Activated CD4-positive, alpha-beta T cell treated with anti-CD3 and anti-CD28 coated beads, Interleukin-2, amount 50 U/mL, for 4 hours (primary cell): Measurements from ENCODE around the gene NKTR.

ENCODE experiments used
- DNase-seq, 2 experiments: peaks; one replicate each; pipeline ENCODE4 v3.0.0-alpha.2; 2020

The NKTR gene

DNA sequence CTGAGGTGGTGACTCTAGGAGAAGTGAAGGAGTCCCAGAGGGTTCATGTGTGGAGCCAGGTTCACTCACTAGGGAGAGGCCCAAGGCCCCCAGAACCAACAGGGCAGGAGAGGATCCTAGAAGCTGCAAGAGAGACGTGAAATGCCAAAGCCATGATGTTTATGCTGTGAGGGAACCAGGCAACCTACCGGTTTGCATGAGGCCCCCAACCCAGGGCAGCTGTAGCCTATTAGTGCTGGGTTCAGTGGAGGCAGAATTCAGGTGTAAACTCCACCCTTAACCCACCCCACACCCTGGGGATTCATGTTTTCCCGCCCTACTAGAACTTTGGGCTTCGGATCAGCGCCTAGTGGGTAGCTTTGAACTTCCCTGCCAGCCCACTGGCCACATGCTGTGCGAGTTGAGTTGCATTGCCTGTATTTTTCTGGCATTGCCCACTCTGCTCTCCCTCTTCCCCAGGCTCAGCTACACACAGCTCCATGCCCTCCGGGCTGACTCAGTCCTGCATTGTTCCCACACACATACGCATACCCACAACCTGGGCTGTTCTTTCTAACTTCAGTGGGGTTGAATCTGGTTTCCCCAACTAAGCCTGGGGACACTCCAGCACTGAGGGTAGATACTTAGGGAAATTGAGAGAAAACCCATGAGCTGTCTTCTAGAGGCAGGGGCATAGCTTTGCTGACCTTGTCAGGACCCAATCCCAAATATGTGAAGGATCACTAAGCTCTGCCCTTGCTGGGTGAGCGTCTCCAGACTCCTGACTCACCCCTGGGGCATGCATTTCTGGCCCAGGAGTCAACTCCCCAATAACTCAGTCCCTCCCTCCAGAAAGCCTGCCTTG, 51.0 kb downstream of the NKTR start:
- DNase-seq = no peak

DNA sequence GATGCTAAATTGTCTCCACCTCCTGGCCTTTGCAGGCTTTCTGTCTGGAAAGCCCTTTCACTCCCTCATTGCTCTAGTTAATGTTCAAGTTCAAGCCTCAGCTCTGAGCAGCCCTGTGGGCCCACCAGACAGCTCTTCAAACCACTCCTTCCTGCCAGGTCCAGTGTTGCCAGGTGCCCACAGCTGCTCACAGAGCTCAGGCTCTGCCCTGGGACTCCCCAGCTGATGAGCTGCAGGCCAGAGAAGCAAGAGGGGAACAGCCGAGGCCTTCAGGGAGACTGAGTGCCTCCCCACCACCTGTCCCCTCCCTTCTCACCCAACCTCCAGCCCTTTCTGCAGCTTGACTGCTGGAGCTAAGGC, 51.7 kb downstream of the NKTR start:
- no peak for DNase-seq

DNA sequence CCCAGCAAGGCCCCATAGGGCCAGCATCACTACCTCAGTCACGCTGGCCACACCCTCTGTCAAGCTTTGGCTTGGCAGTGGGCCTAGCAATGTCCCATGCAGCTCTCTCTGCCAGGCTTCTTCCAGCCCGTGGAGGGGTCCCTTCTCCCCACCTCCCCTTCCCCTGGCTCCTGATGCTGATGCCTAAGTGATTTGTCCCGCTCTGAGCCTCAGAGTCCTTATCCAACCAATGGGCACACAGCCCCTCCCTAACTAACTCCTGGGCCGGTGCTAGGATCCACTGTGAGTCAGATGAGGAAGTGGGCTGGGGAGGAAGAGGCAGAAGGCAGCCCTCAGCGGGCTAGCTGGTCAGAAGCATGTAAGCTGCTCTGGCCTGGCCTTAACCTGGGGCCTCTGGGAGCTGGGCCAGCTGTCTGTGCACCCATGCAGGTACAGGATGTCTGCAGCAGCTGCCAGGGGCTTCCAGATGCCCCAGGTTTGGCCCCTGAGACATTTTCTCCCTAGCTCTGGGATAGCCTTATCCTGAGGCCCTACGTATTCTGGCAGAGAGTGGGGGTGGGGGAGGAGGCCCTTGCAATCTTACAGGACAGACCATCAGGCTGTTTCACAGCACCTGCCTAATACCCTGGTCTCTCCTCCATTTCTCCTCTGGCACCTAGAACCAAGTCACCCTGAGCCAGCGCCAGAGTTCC, 52.3 kb downstream of the NKTR start:
- no peak for DNase-seq

DNA sequence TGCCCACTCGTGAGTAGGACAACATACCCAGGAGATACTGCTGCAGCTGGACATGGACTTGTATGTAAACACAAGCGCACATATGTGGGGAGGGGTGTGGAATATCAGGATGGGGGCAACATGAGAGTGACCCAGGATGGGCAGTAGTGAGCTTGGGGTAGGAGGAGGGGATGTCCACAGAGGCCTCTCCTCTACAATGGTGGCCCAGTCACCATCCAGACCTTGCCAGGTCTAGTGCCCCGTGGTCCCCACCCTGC, 52.7 kb downstream of the NKTR start:
- DNase-seq = no peak

DNA sequence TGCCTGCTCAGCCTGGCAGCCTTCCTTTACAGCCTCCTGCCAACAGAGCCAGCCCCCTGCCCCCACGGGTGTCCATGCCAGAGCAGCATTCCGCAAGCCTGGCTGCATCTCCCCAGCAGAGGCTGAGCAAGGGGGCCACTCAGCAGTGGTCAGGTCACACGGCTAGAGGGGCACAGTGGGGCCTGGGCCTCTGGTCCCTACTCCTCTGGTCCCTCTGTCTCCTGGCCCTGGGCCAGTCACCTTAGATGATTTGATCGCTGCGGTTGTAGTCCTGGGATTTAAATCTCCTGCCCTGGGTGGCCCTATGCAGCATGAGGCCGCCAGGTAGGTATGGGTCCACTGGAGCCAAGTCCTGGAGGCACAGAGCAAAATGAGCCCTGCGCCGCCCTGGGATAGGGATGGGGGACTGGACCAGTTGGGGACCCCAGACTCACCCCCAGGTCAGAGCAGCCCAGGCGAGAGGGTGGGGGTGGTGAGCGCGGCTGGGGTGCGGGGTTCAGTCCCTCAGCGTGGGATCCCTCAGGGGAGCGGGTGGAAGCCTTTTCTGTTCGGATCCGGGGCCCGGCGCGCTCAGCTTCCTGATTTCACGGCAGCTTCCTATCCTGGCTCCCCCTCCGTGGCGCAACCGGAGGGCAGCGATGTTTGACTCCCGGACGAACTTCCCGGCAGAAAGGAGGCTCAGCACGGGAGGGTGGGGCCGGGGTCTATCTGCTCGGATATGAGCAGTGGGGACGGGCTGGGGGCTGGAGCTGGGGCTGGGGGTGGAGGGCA, 53.3 kb downstream of the NKTR start, which contains the start of gene ZBTB47:
Gene ZBTB47, plus strand, starts transcription at position 138 of the 771 bp plus-strand sequence. CDS start 4,659 bp downstream, outside the sequence.
- DNase-seq = no peak

DNA sequence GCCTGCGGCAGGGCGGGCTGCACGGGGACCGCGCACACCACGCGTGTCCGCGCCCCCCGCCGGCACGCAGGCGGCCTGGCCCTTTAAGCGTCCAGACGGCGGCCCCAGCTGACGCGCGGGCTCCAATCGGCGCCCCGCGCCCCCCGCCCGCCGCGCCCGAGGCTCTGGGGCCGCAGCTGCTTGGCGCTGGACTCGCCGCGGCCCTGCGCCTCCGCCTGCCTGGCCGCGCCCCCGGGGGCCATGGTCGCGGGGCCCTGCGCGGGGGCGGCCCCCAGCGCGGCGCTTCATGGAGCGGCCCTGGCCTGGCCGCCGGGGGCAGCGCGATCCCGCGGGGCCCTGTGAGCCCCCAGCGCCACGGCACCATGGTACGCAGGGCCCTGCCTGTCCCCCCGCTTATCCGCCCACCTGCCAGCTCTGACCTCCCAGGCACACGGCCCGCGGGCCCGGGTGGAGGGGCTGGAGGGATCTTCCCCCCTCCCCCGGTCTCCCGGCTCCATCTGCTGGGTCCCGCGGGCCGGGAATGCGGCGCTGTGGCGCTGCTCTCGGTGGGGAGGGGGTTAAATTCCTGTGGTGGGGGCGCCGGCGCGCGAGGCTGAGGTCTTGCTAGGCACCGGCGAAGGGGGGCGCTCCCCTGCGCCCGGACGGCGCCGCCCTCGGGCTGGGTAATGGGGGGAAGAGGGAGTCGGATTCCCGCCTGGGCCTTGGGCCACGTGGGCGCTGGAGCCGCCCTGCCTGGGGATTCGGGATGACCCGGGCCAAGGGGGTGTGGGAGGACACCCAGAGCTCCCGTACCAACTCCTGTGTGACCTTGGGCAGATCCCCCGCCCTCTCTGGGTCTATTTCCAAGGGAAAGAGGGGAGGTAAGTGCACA, 54.1 kb downstream of the NKTR start:
- DNase-seq = no peak

DNA sequence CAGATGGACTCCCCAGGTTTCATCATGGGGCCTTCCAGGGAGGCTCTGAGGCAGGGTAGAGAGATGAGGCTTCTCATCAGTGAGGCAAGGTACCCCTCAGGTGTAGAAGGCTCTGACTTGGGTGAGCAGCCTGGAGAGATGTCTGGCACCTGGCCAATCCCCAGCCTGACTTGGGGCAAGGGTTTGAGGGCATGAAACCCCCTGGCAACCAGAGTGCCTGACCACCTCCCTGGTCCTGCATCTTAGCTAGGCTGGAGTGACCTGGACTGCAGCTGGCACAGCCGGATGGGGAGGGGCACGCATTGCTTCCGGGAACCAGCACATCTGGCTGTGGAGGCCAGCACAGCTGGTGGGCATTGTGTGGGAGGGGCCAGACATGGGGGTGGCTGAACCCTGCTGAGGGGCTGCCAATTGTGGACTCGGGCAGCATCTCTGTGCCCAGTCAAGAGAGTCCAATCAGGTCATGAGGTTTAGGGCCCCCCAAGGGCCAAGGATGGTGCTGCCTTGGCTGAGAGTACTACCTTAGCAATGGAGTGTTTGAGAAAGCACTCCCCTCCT, 54.9 kb downstream of the NKTR start:
- no peak for DNase-seq

DNA sequence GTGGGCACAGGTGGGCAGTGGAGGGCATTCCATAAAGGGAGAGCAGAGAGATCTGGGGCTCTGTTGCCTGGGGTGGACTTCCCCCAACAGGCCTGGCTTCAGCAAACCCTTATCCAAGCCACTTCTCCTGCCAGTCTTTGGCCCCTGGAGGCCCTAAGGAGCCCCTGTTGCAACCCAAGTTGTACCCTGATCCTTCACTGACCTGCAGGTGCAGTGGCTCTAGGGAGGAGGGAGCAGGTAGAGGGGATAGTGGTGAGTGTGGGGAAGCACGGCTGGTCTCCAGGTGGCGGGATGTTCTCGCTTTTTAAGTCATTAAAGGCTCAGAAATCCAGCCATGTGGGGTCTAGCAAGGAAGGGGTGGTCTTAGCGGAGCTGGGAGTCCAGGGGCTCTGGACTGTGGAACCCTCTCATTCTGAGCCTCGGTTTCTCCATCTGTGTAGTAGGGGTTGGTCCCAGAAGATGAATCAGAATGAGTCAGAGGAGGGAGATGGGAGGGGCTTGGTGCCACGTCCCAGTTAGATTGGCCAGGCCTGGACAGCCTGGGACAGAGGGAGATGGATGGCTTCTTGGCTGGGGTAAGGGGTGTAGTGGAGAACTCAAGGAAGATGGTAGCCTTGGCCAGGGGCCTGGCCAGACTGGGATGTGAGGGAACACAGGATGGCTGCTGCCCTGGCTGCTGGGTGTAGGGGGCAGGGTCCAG, 55.6 kb downstream of the NKTR start:
- DNase-seq = no peak

DNA sequence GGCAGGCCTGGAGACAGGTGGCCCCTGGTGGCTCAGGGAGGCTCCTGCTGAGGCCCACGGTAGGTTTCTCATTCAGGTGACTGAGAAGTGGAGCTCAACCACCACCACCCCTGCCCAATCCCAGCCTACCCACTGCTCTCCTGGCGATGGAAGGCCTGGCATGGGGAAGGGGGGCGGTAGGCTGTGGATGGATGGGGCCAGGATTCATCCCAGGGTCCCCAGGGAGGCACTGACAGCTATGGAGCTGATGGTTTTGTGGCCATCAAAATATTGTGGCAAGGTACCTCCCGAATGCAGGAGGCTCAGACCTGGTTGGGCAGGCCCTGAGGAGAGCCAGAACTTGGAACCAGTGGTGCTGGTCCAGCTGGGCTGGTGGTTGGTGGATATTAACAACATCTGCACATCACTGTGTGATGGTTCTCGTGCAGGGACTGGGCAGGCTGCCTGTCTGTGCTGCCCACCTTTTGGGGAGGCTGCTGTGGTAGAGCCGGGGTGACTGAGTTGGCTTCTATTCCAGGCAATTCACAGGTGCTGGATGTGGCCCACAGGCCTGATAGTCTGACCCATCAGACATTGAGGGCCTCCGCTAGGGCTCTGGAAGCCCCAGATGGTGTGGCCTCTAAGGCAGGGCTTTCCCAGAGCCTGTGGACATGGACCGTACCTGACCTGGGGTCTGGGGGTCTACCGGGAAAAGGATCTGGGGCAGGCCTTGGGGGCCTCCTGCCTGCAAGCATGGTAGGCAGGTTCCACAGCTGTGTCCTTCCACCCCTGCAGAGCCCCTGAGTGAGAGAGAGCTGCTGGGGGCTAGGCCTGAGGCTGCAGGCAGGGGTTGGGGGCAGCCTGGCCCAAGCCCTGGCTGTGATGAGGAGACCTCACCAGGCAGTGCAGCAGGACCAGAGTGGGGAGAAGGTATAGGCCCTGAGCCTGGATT, 56.5 kb downstream of the NKTR start:
- no peak for DNase-seq

DNA sequence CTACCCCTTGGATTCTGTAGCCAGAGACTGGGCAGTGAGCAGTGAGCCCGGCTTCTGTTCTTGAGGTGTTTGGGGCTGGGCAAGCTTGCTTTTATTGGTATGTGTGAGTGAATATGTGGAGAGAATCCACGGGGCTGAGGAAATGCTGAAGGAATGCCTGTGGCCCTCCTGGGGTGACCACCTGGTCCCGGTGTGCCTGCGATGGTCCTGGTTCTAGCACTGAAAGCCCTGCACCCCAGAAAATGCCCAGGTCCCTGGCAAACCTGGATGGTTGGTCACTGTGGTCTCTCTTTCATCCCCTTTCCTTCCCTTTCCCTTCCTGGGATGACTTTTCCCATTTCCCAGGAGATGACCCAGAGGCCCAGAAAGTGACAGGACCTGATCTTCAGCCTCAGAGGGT, 57.2 kb downstream of the NKTR start:
- no peak for DNase-seq

DNA sequence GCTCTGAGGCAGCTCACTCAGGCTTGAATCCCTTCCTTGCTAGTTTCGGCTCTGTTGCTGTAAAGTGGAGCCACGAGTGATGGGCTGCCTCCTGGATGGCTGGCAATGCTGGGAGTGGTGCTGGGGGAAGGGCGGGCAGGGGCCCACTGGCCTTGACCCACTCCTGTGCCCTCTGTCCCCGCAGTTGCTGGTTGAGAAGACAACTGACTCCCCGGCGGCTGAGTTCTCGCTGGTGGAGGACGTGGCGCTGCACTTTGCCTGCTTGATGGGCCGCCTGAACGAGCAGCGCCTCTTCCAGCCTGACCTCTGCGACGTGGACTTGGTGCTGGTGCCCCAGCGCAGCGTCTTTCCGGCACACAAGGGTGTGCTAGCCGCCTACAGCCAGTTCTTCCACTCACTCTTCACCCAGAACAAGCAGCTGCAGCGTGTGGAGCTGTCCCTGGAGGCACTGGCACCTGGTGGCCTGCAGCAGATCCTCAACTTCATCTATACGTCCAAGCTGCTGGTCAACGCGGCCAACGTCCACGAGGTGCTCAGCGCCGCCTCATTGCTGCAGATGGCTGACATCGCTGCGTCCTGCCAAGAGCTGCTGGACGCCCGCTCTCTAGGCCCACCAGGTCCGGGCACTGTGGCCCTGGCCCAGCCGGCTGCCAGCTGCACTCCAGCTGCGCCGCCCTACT, 57.7 kb downstream of the NKTR start:
- DNase-seq = no peak

DNA sequence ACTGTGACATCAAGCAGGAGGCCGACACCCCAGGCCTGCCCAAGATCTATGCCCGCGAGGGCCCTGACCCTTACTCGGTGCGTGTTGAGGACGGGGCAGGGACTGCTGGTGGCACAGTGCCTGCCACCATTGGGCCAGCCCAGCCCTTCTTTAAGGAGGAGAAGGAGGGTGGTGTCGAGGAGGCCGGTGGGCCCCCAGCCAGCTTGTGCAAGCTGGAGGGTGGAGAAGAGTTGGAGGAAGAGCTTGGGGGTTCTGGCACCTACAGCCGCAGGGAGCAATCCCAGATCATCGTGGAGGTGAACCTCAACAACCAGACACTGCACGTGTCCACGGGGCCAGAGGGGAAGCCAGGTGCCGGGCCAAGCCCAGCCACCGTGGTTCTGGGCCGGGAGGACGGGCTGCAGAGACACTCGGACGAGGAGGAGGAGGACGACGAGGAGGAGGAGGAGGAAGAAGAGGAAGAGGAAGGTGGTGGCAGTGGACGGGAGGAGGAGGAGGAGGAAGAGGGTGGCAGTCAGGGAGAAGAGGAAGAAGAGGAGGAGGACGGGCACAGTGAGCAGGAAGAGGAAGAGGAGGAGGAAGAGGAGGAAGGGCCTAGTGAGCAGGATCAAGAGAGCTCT, 58.4 kb downstream of the NKTR start:
- no peak for DNase-seq

DNA sequence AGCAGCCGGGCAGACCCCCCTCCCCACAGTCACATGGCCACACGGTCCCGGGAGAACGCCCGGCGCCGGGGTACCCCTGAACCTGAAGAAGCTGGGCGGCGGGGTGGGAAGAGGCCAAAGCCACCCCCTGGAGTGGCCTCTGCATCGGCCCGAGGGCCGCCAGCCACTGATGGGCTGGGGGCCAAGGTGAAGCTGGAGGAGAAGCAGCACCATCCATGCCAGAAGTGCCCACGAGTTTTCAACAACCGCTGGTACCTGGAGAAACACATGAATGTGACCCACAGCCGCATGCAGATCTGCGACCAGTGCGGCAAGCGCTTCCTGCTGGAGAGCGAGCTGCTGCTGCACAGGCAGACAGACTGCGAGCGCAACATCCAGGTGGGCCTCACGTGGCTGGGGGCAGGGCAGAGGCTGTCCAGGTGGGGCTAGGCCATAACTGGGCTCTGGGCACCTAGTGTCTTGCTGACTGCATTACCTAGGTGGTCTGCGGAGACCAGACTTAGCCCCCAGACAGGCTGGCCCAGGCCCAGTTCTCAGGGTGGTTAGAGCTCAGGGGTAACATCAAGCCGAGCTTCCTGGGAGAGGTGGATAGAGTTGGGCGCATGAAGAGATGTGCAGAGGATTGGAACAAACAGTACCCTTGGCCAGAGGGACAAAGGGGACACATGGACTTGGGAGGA, 59.1 kb downstream of the NKTR start:
- no peak for DNase-seq

DNA sequence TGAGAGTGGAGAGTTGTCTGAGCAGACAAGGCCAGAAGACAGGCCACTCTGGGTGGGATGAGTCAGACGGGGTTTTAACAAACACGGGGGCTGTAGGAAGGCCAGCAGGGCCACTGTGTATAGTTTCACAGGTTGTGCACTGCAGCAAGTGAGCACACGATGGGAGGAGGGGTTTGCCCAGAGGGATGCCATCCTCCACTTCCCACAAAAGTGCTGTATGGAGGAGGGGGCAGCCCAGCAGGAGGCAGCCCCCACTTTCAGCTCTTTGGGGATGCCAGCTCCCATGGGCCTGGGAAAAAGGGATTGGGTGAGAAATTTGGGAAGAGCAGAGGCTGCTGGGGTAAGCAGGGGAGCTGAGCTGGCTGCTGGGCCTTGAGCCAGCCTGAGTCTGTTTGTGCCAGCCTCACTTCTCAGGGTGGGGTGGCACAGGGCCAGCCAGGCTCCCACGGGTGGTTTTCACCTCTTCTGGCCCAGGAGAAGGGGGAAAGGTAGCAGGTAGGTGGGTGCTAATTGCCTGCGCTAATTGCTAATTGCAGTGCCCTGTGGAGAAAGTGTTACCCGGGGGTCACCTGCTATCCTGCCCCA, 59.7 kb downstream of the NKTR start:
- DNase-seq = no peak

DNA sequence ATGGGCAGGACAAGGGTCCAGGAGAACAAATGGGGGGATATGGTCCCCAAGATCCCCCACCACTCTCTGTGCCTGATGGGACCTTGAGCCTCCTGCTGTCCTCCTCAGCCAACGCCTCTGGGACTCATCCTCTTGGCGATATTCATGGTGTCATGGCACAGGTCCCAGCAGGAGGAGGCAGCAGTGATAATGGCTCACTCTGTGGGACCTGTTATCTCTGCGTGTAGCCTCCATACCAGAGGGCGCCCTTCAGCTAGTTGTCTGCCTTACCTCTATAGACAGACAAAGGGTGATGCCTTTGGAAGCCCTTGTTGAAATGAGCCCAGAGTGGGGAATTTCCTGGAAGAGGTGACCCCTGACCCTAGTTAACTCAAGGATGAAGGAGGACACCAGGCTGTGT, 60.4 kb downstream of the NKTR start:
- DNase-seq = no peak

DNA sequence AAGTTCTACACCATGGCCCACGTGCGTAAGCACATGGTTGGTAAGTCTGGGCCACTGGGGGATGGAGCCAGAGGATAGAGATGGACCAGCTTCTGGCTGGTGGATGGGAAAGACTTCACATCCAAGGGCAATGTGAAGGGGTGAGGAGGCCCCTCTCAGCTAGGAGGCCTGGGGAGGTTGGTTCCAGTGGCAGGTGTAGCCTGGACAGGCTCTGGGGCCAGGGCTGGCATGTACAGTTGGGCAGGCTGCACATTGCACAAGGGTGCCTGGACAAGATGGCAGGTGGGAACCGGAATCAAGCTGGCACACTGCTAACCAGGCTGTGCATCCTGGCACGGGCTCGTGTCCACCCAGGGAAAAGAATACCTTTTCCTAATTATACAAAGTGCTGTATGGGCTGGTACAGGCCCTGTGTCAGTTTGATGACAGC, 61.1 kb downstream of the NKTR start:
- DNase-seq = no peak

DNA sequence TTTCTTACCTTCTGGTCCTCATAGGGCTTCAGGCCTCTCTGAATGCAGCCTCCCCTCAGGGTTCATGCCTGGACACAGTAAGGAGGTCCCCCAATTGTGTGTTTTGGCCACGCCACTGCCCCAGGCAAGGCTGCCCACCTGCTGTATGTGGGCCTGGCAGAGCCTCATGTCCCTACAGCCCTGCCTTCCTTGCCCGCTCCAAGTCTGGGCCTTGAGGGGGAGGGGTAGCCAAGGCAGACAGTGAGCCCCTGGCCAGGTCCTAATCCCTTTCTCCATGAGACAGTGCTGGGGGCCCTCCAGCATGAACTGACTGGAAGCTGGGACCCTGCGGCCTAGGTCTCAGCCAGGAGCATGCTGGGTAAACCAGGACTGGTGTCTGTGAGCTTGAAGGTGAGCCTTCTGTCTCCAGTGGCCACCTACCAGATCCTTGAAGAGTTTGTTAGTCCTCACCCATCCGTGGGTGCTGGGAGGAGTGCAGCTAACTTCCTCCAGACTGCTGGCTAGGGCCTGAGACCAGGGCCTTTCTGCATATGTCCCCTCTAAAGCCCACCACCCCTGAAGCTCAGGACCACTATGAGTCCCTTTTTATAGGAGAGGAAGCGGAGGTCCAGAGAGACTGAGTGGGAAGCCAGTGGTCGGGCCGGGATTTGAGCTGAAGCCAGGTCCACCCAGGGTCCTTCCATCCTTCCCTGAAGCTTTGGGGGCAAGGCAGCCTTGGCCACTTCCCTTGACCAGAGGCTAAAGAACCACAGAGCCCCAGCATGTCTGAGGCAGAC, 61.7 kb downstream of the NKTR start:
- no peak for DNase-seq
